Muscle of back (tissue), 11 donors: ENCODE results near the gene PTPN2. TPM values are rescaled to one million over a fixed set of nuclear protein-coding genes. Genes with fewer than 3 reads are reported as not detected.
A peak's percentile ranks its signal among the peaks of the same experiment; 100 is the strongest.

Experiments
- DNase-seq, 3 donors: peaks; one replicate each; pipeline versions ENCODE4 v3.0.0 to v3.0.0-alpha.2; 2013
- polyA plus RNA-seq, 10 donors: library from polyadenylated mRNA; unstranded; fragments of 120-200 nt; gene quantifications; one replicate each; pipeline ENCODE4 v1.2.1, GENCODE V29; 2013; ENCODE audit not compliant: insufficient read length in 10 of 10

Gene PTPN2
- polyA plus RNA-seq, 10 donors = 21.4 to 37.7 (median 30.2) TPM

DNA sequence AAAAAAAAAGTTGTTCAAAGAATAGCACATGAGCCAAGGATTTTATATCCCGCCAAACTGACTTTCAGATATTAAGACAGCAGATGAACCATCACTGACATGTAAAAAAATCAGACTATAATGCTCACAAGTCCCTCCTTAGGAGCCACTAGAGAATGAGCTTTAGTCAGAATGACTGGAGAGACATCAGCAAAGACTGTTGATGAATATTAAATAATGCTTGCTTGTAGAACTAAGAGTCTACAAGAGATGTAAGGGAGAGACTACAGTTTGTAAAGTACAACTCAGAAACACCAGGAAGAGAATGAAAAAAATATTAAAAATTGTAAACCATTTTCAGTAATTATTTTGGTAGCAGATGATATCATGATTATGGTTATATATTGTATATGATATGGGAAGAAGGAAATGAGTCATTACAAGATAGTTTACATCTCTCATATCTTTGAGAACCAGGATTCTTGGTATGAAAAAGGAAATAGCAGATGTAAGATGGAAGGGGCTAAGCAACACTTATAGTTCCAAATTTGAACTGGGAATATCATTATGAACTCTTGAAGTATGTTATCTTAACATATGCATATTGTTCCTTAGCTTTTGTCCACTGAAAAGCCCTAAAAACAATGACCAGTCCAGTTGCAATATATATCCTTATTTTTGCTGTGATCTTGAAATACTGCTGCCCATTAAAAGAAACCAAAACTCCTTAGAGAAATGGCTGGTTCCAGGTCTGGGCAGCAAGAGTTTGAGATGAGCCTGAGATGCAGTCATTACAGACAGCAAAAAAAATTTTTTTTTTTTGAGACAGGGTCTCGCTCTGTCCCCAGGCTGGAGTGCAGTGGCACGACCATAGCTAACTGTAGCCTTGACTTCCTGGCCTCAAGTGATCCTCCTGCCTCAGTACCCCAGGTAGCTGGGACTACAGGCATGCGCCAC, 55.7 kb downstream of the PTPN2 start:
- no peak for DNase-seq

DNA sequence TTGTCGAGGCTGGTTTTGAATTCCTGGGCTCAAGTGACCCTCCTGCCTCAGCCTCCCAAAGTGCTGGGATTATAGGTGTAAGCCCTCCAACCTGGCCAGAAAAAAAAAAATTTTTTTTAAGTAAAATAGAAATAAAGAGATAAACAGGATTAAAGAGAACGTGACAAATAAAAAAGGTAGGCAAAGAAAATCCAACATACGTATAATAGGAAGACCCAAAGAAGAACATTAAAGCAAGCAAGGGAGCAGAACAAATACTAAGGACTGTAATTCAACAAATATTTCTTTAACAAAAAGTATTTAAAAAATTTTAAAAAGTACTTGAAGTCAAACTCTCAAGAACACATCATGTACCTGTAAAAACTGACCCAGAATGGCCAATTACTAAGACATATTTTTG, 56.4 kb downstream of the PTPN2 start:
- no peak for DNase-seq

DNA sequence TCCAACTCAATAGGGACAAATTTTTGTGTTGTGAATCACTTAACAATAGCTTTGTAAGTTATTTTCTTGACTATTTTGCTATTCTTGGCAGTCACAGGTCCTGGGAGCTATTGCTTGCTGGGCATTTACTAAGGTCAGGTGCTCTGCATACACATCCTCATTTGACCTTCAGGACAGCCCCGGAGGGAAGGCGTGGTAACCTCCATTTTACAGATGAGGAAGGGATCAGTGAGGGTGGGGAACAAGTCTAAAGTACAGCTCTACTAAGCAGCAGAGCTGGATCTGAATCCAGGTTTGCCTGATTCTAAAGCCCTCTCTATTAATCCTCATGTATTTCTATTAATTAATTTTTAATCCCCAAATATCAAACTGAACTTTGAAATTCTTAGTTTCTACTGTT, 58.8 kb downstream of the PTPN2 start:
- DNase-seq = no peak

DNA sequence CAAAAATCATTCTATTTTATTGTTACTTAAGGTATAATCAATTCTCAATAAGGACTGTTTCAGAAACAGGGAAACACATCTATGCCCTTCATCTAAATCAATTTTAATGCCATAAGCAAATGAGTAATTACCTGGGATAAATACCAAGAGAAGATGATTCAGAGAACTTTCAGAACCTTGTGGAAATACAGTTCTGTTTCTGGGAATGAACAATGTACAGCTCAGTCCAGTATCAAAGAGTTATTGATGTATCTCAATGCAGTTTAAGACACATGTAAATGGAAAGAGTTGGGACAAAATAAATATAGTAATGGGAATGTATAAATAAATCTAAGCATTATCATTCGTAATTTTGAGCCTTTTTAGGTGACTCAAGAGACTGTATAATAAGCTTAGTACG, 60.1 kb downstream of the PTPN2 start:
- DNase-seq = no peak

DNA sequence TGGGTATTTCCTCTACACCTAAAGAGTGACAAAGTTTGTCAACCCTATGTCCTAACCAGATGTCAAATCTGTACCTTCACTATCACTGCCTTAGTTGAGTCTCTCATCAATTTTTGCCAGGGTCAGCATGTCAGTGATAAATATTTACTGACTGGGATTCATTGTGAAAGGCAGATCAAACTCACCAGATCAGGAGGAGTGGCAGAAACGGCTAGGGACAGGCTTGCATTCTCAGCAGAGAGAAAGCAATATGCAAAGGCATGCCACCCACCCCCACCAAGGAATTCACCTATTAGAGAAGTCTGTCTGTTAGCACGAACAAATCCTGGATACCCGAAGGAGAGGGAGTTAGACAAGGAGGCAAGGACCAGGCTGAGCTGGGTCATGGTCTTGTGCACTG, 62.6 kb downstream of the PTPN2 start:
- DNase-seq = no peak

DNA sequence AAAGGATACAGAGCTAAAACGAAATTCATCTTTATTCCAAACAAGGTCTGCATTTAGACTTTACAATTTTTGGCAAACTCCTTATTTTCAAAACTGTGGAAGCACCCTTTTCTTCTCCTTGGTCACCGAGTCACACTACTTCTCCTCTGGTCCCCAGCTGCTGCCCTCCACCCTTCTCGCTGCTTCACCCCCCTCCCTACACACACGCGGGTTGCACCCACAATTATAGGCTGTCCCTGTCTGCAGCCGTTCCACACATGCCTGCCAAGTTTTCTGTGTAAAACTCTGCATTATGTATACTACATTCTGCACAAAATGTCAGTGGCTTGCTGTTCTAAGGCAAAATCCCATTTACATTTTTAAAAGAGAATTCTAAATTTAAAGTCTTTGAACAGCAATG, 63.5 kb downstream of the PTPN2 start:
- DNase-seq = peak in 1 of 3 donors; percentile 61

DNA sequence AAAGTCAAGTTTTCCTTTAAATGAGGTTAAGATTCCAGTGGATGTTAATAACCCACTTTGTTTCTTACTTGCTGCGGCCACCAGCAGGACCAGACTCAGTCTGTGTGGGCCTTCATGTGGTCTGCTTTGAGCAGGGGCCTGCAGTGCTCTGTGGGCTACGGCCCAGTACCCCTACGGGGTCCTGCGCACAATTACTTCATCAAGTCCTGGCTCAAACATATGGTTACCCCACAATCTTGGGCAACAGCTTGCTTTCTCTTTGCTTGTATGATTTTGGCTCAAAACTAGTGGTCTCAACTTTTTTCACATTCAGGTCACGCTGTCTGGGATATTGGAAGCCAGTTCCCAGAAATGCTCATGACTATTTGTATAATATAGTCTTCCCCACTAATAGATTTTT, 64.2 kb downstream of the PTPN2 start:
- peak in 1 of 3 donors; percentile 12 for DNase-seq

DNA sequence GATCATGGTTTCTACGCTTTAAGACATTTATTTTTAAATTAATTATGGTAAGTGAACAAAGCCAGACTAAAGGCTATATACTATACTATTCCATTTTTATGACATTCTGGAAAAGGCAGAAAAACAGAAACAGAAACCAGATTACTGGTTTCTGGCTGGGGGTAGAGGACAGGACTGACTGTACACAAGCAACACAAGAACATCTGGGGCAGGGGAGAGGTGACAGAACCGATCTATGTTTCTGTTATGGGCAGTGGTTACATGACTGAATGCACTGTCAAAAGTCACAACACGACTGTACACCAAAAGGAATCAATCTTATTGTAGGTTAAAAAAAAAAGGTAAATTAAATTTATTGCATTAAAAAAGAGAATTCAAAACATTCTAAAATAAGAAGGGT, 64.7 kb downstream of the PTPN2 start:
- no peak for DNase-seq

DNA sequence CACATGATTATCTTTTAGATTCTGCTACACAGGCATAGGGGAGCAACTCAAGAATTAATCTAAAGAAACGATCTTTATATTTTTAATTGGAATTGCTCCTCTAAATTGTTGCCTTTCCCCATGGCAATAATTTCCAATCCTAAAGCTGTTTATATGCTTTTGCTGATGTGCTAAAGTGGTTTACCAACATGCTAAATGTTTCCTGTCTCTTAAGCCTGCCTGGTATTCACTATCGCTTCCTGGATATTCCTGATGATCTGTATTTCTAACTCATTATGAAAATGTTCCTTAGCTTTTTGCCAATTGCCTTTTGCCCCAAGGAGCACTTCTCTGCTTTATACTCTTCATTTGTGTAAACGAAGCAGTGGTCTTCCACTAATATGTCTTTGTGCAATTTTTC, 65.8 kb downstream of the PTPN2 start:
- DNase-seq = no peak

DNA sequence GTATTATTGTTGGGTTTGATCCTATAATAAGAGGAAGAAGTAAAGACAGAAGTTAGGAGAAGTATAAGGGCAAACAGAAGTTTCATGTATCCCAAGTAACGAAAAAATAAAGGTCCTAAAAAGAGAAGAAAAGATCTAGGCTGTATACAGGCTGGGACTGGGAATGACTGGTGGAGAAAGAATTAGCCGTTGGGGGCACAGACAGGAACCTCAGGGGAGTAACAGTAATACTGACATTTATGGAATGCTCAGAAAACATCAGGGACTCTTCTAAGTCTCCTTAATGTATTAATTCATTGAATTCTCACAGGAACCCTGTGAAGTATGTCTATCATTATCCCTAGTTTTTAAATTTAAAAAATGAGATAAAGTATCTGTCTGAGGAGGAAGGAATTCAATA, 67.6 kb downstream of the PTPN2 start:
- DNase-seq = no peak

DNA sequence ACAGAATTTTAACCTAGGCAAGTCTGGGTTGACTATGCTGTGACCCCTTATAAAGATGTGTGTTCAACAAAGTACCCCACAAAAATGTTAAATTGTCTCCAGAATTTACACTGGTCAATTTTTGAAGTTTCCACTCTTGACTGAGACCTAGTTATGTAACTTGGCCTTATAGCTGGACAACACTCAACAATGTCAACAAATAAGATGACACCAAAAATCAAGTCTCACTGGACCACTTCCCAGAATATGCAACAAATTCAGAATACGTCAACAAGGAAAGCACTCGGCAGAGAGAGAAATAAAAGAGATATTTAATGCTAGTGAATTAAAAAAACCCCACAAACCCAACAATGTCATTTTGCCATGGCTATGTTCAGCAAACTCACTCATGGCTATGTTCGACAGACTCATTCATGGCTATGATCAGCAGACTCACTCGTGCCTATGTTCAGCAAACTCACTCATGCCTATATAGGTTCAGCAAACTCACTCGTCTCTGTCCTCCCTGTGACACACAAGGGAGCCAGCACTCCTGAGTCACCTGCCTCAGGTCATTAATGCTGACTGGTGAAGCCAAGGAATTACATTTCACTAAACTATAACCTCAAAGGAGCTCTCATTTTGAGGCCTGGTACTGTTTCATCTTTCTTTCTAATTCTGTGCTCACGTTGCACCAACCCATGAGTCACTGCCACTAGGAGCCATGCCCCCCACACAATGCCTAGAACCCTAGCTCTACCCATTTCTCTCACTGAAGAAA, 72.7 kb downstream of the PTPN2 start:
- no peak for DNase-seq

DNA sequence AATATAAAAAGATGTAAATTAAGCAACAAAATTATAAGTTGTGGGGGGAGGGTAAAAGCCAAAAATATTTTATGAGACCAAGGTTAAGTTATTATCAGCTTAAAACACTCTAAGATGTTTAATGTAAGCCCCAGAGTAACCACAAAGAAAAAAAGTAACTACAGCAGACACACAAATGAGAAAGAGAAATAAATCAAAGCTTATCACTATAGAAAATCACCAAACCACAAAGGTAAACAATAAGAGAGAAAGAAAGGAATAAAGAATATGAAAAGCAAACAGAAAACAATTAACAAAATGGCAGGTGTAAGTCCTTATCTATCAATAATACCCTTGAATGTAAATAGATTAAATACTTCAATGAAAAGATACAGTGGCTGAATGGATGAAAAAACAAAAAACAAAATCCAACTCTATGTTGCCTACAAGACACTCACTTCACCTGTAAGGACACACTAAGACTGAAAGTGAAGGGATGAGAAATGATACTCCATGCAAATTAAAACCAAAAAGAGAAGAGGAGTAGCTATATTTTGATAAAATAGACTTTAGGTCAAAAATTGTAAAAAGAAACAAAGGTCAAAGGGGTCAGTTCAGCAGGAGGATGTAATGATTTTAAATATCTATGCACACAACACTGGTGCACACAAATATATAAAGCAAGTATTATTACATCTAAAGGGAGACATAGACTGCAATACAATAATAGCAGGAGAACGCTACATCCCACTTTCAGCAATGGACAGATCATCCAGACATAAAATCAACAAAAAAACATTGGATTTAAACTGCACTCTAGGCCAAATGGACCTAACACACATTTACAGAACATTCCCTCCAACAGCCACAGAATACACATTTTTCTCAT, 80.7 kb downstream of the PTPN2 start:
- no peak for DNase-seq

DNA sequence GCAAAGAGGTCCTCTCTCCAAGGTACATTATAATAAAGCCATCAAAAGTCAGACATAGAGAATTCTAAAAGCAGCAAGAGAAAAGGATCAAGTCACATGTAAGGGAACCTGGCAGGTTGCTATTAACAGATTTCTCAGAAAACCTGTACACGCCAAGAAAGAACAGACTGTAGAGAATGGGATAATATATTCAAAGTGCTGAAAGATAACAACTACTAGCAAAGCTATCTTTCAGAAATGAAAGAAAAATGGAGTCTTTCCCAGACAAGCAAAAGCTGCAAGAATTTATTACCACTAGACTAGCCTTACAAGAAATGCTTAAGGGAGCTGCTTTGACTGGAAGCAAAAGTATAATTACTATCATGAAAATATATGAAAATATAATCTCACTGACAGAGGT, 81.5 kb downstream of the PTPN2 start:
- no peak for DNase-seq

DNA sequence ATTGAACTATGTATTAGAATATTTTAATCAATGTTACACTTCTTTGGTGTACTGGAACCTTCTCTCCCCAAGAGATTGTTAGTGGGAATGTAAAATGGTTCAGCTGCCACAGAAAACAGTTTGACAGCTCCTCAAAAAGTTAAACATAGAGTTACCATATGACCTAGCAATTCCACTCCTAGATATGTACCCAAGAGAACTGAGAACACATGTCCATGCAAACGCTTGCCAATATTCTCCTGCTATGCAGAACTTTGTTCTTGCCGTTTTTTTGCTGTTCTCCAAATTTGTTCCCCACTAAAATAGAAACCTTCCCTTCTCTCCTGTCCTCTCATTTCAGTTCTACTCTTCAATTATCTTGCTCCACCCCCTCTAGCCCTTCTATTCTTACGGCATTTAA, 87.6 kb downstream of the PTPN2 start:
- no peak for DNase-seq

DNA sequence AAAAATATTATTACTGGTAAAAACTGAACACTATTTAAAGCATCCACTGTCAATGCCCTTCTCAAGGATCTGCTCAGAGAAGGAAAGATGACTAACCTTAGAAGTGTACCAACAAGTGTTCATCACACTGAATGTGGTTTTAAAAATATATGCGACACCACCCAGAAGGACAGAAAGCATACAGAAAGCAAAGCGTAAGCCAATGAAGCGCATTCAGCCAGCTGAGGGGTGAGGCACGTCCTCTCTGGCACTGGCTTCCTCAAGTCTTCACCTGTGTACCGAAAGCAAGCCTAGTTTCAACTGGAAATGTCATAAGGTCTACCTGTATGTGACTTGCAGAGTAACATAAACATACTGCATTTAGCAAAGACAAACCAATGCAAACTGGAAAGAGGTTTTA, 92.4 kb downstream of the PTPN2 start:
- no peak for DNase-seq

DNA sequence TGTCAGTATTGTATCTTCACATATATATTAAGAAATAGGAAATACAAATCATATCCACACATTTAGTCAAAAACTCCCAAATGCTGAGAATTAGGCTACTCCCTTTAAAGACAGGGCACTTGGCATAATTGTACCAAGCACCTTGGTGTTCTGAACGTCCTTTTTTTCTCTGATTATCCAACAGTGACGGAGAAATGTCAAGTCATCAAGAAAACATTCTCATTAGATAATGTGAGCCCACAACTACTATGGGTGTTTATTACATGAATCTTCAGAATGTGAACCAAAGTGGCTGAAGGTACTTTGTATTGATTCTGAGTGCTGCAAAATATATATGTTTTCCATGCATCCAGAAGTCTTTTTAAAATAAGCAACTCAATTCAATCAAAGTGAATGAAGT, 97.4 kb downstream of the PTPN2 start:
- no peak for DNase-seq

DNA sequence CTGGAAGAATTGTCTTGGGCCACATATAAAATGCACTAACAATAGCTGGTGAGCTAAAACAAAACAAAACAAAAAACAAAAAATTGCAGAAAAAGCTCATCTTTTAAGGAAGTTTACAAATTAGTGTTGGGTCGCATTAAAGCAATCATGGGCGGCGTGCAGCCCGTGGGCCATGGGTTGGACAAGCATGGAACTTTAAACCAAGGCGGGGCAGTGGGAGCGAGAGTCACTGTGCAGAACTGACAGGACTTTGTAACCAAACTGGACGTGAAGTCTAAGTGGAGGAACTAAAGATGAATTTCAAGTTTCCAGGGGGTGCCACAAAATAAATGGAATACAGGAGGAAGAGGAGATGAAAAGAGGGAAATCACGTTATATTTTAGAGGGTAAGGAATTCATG, 100.5 kb downstream of the PTPN2 start:
- no peak for DNase-seq

DNA sequence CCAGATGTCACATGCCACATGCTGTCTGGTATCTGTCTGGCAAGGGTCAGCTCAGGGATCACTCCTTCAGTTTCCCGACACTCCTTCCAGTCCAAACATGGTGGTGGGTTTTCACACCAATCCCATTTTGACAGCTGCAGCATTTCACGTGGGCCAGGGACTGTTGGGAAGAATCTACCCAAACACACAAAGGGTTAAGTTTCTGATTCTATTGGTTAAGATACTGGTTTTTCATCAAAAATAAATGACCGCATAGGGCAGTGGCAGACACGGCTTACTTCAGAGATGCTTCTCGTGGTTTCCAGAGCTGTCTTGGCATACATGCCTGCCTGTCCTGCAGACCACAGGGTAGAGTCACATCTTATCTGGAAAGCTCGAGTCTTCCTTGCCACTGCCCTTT, 101.5 kb downstream of the PTPN2 start:
- DNase-seq = no peak

DNA sequence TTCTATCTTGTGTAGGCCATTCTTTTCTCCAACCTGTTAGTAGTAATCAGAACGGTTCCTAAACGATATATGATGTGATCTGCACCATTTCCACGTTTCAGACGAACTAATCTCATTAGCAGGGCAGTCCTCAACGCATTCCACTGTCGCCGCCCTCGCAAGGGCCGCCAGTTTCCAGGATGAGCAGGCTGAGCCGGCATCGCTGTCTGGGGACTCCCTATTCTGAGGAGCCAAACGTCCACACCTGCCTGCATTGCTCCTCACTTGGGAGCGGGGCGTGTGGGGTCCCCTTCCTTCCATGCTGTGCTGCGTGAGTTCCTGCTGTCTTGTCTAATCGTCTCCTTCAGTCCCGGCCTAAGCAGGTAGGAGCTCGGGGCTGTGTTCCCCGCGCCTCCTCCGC, 104.6 kb downstream of the PTPN2 start:
- DNase-seq = no peak

DNA sequence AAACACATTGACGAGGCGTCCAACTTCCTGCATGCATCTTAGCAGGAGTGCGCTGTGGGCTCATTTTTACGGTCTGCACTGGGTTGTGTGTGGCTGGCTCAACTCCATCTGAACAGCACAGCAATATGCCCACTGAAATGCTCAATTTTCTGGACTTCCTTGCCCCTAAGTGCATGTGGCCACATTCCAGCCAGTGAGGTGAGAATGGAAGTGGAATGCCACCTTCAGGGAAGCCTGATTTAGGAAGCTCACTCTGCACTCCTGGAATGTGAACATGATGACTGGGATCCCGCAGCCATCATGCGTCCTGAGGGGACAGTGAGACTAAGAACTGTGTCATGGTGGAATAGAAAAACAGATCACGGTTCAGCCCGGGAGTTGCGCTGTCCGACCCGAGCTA, 105.0 kb downstream of the PTPN2 start:
- no peak for DNase-seq

DNA sequence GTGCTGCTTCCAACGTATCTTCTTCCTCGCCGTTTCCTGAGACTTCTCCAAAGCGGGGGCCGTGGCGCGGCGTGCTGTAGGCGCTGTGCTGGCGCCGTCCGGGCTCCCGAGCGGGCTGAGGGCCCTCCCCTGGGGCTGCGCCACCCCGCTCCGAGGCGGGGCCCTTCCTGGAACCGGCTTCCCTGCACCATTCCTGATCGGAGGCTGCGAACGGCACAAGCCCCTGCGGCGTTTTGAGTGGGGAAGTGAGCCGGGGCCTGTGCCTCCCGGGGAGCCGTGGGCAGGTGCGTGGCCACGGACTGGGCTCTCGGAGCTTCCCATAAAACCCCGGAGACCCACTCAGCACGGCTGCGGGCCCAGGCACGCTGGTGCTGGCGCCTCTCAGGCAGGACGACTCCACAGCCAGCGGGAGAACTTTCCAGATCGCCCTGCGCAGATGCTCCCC, 106.5 kb downstream of the PTPN2 start:
- DNase-seq = no peak

DNA sequence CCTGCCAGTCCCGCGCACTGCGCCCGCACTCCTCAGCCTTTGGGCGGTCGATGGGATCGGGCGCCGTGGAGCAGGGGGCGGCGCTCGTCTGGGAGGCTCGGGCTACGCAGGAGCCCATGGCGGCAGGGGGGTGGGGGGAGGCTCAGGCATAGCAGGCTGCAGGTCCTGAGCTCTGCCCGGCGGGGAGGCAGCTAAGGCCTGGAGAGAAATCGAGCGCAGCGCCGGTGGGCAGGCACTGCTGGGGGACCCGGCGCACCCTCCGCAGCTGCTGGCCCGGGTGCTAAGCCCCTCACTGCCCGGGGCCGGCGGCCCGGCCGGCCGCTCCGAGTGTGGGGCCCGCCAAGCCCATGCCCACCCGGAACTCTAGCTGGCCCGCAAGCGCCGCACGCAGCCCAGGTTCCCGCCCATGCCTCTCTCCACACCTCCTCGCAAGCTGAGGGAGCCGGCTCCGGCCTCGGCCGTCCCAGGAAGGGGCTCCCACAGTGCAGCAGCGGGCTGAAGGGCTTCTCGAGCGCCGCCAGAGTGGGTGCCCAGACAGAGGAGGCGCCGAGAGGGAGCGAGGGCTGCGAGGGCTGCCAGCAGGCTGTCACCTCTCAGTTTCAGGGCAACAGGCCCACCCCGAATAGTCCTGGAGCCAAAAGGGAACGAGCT, 107.1 kb downstream of the PTPN2 start:
- DNase-seq = no peak
